HG03097 (cell line): ENCODE results near the gene SPINK4.

Experiments used
- ATAC-seq: cut with Tn5 transposase; IDR thresholded peaks from one replicate; pipeline ENCODE4 v1.9.1; 2021; ENCODE audit not compliant: unreplicated experiment, low FRiP score

The SPINK4 gene

GRCh38 chr9:33290247-33291030 lies 50.5 kb downstream of the SPINK4 start, which contains the start of gene NFX1:
TSS of gene NFX1 (plus strand) at chr9:33290516. CDS start at chr9:33290573, 57 bp downstream.
- peak; percentile 83 for ATAC-seq

GRCh38 chr9:33291031-33291397 lies 51.0 kb downstream of the SPINK4 start:
- ATAC-seq = no peak

DNA sequence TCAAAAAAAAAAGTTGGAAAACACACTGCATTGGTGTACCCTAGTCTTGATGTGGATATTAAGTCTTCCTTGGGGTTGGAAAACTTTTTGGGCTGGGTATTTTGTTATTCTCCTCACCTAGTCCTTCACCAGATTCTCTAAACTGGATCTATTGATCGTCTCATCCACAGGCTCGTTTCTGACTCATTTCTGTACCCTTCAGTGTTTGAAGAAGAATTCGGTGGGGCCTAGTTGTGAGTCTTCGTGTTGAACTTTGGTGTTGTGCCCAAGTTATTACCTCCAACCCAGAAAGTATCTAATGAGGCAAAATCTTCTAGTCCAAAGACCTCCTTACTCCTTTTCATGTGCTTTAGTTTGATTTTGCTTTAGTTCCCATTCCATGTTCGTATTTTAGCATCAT lies 51.9 kb downstream of the SPINK4 start:
- no peak for ATAC-seq

- ATAC-seq = no peak
These were observed 53.8 kb downstream of the SPINK4 start for GRCh38 chr9:33293782-33294181.

- ATAC-seq = no peak
These were observed 54.9 kb downstream of the SPINK4 start for GRCh38 chr9:33294670-33295432.

- peak; percentile 29 for ATAC-seq
These were observed 55.6 kb downstream of the SPINK4 start for GRCh38 chr9:33295571-33295970.

GRCh38 chr9:33297432-33297831 lies 57.5 kb downstream of the SPINK4 start:
- peak; percentile 76 for ATAC-seq
